ENCODE measurements around the gene SLC6A3.
A peak's percentile ranks its signal among the peaks of the same experiment; 100 is the strongest.

Gene SLC6A3

GRCh38 chr5:1344975-1345838 lies 100.0 kb downstream of the SLC6A3 start, which contains the start of gene CLPTM1L:
TSS of gene CLPTM1L (minus strand) at chr5:1345099. CDS start at chr5:1344841, 258 bp downstream.
- DNase-seq, result peak; percentile 23

GRCh38 chr5:1343931-1344901 lies 101.0 kb downstream of the SLC6A3 start:
- DNase-seq, result no peak

- no peak for DNase-seq
Observed at GRCh38 chr5:1343315-1343751, 101.9 kb downstream of the SLC6A3 start.

Data from DMS 273 treated with DMSO at 0.1 percent for 48 hours (cell line).